Inflammatory macrophage (primary cell): Measurements from ENCODE around the gene CAB39.

Experiments
- DNase-seq, 2 donors: peaks; one replicate each; pipeline ENCODE4 v3.0.0-alpha.2; 2020 to 2022

The CAB39 gene

DNA sequence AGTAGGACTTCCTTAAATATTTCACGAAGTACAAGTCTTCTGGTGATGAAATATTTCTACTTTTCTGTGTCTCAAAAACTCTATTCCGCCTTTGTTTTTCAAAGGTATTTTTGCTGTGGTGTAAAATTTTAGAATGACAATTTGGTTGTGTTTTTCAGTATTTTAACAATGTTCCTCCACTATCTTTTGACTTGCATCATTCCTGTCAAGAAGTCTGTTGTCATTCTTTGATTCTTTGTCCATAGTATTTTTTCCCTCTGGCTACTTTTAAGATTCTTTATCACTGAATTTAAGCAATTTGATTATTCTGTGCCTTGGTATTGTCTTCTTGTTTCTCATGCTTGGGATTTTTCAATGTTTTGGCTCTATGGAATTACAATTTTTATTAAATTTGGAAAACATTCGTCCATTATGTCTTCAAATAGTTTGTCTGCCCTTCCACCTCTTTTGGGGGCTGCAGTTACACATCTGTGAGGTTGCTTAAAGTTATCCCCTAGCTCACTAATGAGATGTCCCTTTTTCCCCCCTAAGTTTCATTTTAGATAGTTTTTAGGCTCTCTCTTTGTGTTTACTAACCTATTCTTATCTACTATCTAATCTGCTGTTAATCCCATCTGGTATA lies 76.0 kb downstream of the CAB39 start:
- no peak for DNase-seq

DNA sequence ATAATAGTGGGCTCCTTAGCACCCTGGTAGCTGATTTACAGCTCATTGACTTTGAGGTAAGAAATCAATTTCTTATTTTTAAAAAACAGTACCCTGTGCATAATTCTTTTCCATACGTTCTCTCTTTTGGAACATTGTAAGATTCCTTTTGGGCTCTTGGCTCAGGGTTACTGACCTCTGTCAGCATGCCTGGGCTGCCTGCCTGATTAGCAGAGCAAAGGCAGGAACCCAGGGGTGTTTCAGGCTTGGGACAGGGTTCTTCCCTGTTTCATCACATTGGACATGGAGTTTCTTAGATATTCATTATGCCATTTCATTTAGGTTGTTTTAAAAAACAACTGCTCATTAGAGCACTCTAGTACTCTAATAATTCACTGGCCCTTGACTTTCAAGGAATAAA lies 78.3 kb downstream of the CAB39 start:
- DNase-seq, result no peak

DNA sequence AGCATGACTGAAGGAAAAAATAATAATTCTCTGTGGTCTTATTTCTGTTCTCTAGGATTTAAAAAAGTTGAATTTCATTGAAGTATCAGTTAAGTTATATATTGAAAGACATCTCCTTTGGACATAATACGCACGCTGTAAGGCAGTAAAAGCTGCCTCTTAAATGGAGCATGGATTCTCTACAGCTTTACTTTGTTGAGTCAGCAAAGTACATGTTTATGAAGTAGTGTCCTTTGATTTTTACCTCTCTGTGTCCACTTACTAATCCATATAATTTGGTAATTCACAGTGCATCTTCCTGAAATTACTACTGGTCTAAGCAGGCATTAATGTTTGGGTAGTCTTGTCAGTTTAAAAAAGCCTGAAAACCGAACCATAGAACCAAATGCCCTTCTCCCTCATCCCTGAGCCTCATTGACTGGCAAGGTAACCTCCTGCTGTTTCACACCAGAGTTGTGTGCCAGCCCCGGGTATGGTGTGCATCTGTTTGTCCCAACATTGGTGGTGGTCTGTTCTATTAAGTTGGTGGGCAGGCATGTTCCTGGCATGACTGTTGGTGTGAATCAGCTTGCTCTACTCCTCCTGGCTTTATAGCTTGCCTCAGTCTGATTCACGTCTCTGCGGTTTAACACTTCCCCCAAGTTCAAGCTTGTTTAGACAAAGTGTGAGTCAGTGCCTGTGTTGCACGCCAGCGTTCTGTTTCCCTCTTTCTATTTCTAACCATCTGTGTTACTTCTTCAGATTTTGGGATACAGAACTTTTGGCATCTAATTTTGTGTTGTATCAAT lies 81.1 kb downstream of the CAB39 start:
- DNase-seq, result peak; percentile 88 to 93

DNA sequence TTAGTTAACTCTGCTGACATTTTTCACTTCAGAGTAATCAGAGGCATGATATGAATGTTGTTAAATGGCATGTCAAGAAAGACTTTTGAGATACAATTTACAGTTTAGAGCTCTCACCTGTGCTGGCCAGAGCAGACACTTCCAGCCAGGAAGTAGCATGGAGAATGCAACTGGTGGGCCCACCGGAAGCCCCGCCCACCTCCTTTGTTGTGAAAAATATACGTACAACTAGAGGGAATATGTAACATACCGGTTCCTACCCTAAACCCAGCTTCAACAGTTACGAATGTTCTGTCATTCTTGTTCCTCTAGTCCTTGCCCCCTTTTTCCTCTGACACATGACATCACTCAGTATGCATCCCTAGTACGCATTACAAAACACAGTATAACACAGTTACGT lies 81.9 kb downstream of the CAB39 start:
- peak; percentile 62 to 70 for DNase-seq

DNA sequence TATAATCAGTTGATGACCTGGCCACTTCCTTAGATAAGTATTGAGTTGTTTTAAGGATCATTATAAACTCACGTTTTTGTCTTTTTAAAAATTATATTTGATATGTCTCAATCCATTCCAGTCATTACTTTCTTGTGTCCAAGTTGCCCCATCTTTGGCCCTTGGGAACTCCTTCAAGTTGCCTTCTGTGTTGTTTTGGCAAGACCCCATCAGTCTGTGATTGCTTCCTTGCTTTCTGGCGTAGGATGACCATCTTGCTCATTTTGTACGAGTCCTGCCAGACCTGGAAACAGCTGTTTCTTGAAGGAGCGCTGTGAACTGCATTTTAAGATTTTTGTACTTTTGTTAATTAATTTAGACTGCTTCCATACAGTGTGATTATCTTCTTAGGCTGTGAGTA lies 83.2 kb downstream of the CAB39 start:
- DNase-seq, result no peak

DNA sequence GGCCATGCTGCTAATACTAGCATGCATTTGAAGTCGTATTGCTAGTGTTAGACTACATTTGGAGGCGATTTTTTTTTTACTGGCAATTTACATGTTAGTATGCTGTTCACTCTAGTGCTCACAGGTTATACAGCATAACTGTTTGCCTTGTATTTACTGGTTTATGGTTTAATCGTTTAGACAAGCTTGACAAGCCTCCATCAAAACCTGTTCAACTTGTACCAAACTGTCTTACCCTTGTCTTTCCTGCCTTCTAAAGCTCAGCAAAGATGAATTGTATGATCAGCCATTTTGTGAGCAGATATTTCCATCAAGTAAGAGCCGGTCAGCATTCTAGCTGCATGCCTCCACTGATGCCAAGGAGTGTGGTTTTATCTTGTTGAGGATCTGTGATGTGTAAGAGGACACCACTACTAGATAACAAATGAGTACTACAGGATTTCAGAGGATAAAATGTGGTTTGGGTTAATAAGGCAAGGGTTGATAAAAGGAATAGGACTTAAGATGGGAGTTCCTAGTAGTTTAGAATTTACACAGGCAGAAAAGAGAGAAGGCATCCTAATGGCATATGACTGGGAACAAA lies 83.7 kb downstream of the CAB39 start:
- DNase-seq, result no peak

DNA sequence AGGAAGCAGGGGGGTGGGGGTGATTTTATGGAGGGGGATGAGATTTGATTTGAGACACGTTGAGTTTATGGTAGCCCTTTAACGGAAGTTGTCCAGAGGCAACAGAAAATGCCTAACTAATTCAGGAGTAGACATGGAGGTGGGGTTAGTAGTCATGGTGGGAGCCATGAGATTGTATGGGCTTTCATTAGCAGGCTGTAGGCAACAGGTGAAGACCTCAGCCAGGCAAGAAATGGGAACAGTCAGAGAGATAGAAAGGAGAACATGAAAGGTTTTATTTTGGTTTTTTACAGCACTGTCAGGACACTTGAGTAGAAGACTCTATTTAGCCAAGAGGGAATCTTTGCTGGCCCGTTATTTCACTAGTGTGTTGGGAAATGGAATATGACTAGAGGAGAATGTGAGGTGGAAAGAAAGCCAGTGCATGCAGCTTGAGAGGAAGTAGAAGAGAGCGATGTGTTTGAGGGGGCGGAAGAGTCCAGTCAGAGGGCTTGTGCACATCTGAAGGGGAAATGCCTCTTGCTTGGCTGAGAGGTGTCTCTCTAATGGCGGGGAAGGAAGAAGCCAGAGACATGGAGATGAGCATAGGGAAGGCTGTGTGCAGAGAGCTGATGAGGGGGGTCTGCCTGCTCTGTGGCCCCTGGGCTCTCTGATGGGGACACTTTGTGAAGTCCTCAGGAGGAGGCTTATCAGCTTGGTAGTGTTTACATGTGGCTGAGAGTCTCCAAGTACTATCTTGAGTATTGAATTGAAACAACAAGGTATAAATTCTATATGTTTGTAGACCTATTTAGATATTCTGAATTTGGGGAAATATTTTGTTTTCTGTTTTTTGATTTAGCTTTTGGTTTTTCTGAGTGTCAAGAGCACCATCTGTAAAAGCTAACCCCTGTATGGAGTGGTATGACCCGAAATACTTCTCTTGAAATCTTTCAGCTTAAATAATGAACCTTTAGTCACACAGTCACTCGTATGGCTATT lies 85.2 kb downstream of the CAB39 start:
- peak; percentile 90 to 92 for DNase-seq

DNA sequence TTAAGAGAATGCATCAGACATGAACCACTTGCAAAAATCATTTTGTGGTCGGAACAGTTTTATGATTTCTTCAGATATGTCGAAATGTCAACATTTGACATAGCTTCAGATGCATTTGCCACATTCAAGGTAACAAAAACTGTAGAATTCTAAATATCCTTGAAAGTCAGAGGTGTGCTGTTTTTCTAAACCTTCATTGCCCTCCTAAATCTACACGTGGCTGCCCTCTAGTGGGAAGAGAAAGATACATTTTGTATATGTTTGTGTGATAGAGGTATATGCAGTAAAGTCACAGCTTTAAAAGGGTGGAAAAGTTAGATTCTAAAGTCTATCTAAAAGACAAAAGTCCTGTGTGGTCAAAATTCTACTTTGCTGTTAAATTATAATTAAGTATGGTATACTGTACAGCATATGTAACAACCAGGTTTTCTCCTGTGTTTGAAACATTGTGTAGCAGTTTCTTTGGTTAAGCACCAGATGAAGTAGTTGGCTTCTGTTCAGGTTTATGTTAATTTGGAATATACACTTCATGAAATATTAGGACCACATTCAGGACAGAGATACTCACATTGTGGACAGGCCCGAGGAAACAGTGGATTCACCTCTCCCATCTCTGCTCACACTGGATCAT lies 86.2 kb downstream of the CAB39 start:
- DNase-seq, result peak; percentile 48 to 50

DNA sequence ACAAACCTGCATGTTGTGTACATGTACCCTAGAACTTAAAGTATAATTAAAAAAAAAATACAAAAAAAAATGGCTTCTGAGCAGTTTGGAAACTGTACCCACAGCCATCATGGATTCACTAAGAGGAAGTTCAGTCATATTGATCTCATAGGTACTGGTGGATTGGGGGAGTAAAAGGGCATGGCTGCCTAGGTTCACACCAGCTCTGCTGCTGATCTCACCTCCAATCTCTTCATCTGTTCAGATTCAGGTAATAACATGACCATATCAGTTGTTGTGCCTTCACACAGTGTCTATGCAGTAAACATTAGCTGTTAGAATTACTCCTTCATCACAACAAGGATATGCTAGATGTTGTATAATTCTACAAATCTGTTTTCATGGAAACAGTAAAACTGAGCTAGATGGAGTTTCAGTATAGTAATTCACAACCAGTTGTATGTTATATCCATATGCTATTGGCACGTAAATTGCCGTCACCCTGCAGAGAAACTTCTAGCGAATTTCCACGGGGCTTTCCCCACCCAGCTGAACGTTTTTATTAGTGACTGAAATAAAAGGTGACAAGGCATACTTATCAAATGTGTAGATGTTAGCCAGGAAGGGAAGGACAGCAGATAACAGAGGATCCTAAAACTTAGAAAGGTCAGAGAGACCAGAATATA lies 92.8 kb downstream of the CAB39 start:
- DNase-seq, result no peak

DNA sequence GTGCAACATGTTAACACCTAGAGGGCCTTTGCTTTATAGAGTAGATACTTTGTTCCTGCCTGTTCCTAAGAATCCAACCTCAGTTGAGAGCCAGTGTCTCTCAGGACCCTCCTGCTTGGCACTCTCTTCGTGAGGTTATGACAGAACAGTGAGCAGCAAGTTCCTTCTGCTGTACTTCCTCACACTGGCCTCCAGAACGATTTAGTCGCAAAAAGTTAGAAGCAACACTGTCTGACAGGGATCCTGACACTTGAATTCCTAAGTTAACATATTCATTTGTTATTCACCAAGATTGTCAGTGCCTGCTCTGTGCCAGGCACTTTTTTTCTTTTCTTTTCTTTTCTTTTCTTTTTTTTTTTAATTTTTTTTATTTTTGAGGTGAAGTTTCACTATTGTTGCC lies 95.1 kb downstream of the CAB39 start:
- DNase-seq, result peak in 1 of 2 donors; percentile 19

DNA sequence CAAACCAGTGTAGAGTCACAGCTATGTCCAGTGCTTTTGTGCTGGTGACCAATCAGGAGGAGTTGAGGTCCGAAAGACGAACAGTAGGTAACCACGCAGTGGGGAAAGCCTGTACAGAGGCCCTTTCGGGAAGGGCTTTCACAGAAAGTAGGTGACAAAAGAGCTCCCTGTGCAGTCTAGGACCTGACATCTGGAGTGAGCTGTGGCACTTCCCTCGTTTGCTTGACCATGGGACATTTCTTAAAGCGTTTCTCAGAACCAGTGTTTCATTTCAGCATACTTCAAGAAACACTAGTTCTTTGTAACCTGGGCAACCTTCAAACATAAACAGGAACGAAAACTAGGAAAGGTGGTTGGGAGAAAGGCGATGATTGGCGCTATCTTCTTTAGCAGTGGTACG lies 96.4 kb downstream of the CAB39 start:
- DNase-seq, result no peak

DNA sequence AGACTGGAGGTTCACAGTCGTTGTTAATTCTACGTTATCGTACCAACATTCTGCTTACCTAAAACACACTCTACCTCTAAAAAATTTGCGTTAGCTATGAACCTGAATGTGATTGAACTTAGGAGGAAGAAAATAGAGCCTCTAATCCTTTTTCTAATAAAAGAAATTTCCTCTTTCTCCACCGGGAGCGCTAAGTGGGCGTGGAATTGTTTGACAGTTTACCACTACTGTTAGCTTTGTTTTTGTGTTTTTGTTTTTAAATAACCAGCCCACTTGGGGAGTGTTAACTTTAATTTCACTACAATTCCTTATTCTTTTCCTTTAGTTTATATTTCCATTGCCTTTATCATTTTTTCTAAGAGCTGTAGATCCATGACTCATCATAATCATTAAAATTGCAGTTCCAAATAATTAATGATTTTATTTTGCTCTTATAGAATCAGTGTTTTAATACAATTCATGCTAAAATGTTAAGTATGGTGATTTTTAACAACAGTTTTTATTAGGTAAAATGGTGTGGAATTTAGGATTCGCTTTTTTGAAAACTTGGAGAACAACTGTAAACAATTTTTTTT lies 97.1 kb downstream of the CAB39 start:
- no peak for DNase-seq

DNA sequence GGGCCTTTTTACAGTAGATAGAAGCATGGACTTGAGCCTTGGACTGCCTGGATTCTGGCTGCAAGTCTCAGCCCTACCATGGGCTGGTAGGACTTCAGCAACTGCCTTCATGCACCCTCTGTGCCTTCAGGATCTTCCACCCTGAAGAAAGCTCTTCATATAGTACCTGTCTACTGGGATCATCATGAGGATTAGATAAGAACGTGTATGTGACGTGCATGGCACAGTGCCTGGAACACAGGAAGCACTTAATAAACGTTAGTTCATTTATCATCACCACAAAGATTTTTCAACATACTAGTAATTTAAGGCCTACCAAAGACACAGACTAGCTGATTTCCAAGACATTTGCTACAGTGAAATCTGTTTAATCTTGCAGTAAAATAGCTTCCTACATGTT lies 98.9 kb downstream of the CAB39 start:
- DNase-seq, result no peak

DNA sequence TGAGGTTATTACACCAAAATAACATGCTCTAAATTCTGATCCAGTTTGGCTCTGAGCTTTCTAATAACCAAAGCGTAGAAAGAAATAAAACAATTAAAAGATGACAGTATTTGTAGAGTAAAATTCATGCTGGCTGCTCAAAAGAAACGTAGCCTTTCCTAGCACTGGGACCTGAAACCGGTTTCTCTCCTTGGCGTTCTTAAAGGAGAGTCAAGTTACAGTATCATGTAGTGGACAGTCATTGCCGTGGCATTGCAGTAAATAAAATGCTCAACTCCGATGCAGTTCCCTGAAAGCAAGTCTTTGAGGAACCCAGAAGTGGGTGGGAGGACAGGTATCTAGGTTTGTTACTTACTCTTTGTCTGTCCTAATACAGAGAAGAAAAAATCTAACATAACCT lies 99.4 kb downstream of the CAB39 start:
- DNase-seq, result no peak

DNA sequence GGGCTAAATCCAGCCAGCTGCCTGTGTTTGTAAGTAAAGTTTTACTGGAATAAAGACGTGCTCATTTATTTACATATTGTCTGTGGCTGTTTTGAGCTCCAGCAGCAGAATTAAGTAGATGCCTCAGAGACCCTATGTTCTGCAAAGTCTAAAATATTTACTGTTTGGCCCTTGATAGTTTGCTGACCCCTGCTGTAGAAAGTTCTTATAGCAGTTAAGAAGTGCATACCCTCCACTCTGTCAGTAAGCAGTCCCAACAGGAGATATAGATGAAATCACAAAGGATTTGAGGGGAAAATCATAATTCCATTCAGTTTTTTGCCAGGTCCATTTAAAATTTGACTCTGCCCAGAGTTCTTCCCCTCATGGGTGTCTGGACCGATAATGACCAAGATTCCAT lies 102.0 kb downstream of the CAB39 start:
- peak in 1 of 2 donors; percentile 31 for DNase-seq

DNA sequence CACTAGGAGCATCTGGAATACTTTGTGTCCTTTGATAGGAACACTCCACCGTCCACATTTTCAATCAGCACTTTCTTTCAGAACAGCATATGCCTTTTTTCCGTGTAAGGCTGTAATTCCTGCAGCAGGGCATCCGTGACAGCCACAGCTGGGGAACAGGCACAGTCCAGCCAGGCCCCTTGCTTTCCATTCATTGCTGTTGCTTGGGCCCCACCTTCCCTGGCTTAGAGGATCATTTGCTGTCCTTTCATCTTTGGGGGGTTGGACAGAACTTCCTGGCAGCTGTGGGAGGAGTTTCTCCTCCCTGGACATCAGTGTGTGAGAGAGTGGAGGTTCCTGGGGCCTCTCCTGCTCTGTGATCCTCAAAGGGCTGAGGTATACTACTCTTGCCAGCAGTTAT lies 102.4 kb downstream of the CAB39 start:
- DNase-seq, result no peak

DNA sequence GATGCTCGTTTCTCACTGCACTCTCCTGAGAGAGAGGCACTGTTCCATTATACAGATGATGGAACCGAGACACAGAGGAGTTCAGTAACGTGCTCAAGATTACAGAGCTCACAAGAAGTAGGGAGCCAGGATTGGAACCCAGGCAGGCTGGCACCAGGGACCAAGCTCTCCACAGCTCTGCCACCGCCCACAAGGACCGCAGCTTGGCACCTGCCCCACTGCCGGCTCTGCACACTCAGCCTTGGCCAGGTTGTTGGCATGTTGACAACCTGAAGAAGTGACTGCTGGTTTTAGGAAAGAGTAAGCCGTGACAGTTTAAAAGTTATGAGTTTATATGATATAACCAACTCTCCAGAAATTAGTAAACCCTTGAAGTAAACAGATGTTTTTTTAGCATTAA lies 104.1 kb downstream of the CAB39 start:
- DNase-seq, result no peak

DNA sequence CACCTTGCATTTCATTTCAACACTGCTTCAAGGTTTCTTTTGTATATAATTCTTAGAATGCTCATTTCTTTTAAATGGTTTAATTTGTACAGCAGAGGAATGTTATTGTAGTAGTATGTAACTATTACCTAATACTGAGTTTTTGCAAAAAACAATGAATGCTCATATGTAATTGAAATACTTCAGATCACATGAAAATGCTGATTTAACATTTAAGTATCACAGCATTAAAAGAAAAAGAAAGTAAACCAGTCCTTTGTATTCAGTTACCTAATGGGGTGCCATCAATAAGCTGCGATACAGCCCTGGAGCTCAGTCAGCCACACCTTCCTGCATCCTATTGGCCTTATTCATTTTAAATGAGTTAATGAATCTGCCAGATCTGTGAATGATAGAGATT lies 106.8 kb downstream of the CAB39 start:
- DNase-seq, result no peak

DNA sequence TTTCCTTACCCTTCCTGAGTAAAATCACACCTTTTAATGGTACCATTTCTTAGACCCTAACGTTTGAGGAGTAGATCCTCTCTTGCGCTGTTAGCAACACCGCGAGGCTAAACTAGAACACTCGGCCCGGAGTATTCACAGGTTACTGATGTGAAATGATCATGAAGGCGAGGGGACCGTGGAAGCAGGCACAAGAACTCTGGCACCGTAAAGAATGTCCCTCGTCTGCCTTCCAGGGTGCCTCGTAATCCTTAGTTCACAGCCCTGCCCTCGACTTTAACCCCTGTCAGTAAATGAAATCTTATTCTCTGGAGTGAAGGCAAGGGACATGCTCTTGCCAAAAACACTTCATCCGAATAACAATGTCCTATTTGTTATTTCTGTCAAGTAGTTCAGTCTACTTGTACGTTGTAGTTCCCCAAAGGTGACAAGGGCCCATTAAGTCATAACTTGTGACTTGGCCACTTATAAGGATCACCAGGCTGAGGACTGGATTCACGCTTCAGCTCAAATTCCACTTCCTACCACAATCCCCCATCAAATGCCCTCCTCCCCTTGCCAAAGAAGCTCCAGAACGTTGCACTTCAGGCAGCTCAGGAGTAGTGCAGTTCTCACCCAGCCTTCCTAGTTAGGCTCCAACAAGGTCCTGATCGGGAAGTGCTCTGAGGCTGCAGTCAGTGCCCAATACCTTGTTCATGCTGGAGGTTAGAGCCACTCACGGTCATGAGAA lies 108.8 kb downstream of the CAB39 start:
- no peak for DNase-seq

DNA sequence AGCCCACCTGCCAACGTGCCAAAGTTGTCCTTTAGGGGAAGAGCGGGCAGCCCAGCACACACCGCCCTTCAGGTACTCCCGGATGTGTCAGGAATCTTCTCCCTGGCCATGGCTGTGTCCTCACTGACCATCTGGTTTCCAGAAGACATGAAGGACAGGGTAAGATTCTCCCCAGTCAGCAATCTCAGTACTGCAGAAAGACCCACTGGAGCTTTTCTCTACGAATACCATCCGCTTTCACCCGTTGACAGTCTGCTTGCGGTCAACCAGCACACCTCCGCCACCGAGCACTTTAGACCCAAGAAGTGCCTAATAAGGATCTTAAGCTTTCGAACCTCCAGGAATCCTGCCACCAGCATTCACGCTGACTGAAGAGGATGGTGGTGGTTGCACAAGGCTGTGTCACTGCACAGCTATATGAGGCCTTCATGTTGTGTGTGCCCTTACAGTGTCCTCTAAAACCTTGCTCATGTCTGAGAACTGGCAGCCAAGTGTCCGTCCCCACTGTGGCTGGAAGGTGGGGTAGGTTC lies 109.4 kb downstream of the CAB39 start:
- no peak for DNase-seq
